K562 (cell line): Measurements from ENCODE around the gene KCNJ4. TPM values are rescaled to one million over a fixed set of nuclear protein-coding genes. Genes with fewer than 3 reads are reported as not detected.

Experiments
- CHD1 ChIP-seq: fragments of 200-600 bp; sonication (generic); IDR thresholded peaks from one replicate; pipeline ENCODE4 v1.6.1; 2012; ENCODE audit warnings: mild to moderate bottlenecking, moderate library complexity, low read length, inconsistent platforms
- CHD2 ChIP-seq: IDR thresholded peaks from 2 replicates; pipeline ENCODE4 v1.6.1; 2011; ENCODE audit warnings: low read depth, low read length
- E2F6 ChIP-seq, 2 experiments: IDR thresholded peaks; 2 replicates each; pipeline ENCODE4 v1.6.1; 2011; ENCODE audit warnings: borderline replicate concordance in 1 of 2, control low read depth in 1 of 2, low read depth in 1 of 2, low read length in 1 of 2, mild to moderate bottlenecking in 1 of 2, mixed read lengths in 1 of 2, moderate library complexity in 1 of 2; ENCODE audit not compliant: insufficient read depth in 1 of 2, insufficient read length in 1 of 2, poor library complexity in 1 of 2, severe bottlenecking in 1 of 2; ENCODE audit errors: extremely low read depth in 1 of 2
- EHMT2 ChIP-seq: fragments of 450-650 bp; IDR thresholded peaks from 2 replicates; pipeline ENCODE4 v1.6.1; 2018; ENCODE audit warnings: antibody characterized with exemption
- ETV1 ChIP-seq: fragments of 450-650 bp; conservative IDR thresholded peaks from 2 replicates; pipeline ENCODE4 v1.6.1; 2016; ENCODE audit warnings: missing genetic modification characterization, control low read depth, low read depth, missing compliant biosample characterization
- FOSL1 ChIP-seq: fragments of 200-800 bp; sonication (Bioruptor generic); conservative IDR thresholded peaks from 2 replicates; pipeline ENCODE4 v1.6.1; 2016; ENCODE audit warnings: missing genetic modification characterization, missing compliant biosample characterization
- HIVEP1 ChIP-seq: fragments of 250-450 bp; sonication (Bioruptor Pico); IDR thresholded peaks from 2 replicates; pipeline ENCODE4 v1.4.0; 2020; ENCODE audit warnings: mild to moderate bottlenecking
- JUND ChIP-seq, 2 experiments: IDR thresholded peaks; 2 replicates in 1 of 2; 3 replicates in 1 of 2; pipeline ENCODE4 v1.6.1; 2011; ENCODE audit warnings: borderline replicate concordance in 2 of 2, low read depth in 2 of 2, low read length in 2 of 2, improper control_type of control experiment in 1 of 2, missing biosample characterization in 1 of 2, missing genetic modification characterization in 1 of 2, missing genetic modification reagents in 1 of 2
- PHF20 ChIP-seq: fragments of 450-650 bp; IDR thresholded peaks from 2 replicates; pipeline ENCODE4 v1.6.1; 2018; ENCODE audit not compliant: partially characterized antibody
- RAD51 ChIP-seq: fragments of 450-650 bp; IDR thresholded peaks from 2 replicates; pipeline ENCODE4 v1.7.1; 2016; ENCODE audit warnings: low read depth, mild to moderate bottlenecking, borderline replicate concordance
- RBM39 ChIP-seq: fragments of 200-400 bp; formaldehyde crosslinking; optimal IDR thresholded peaks from 2 replicates; pipeline ENCODE3; 2018; ENCODE audit warnings: low read depth, low read length
- SMAD1 ChIP-seq: fragments of 150-350 bp; IDR thresholded peaks from 2 replicates; pipeline ENCODE4 v1.6.1; 2014; ENCODE audit warnings: low read length, low read depth; ENCODE audit not compliant: partially characterized antibody
- TCF3 ChIP-seq: sonication (generic); formaldehyde crosslinking; IDR thresholded peaks from 2 replicates; pipeline ENCODE4 v1.4.0; 2020; ENCODE audit warnings: mild to moderate bottlenecking, missing genetic modification reagents
- TOE1 ChIP-seq, 2 experiments: fragments of 450-650 bp in 1 of 2; sonication (generic) in 1 of 2; formaldehyde crosslinking in 1 of 2; IDR thresholded peaks; 2 replicates each; pipeline versions ENCODE4 v1.7.1 to v1.8.0; 2016 to 2022; ENCODE audit warnings: borderline replicate concordance in 2 of 2, mild to moderate bottlenecking in 2 of 2, antibody characterized with exemption in 1 of 2, inconsistent platforms in 1 of 2, low read depth in 1 of 2, missing genetic modification reagents in 1 of 2, moderate library complexity in 1 of 2
- XRCC3 ChIP-seq: fragments of 450-650 bp; IDR thresholded peaks from 2 replicates; pipeline ENCODE4 v1.6.1; 2017; ENCODE audit warnings: mild to moderate bottlenecking, moderate library complexity
- XRCC4 ChIP-seq: IDR thresholded peaks from one replicate; pipeline ENCODE4 v1.6.1; 2011; ENCODE audit not compliant: insufficient read depth, insufficient read length; ENCODE audit errors: extremely low read depth
- YY1 ChIP-seq, 3 experiments: IDR thresholded peaks; 2 replicates each; pipeline ENCODE4 v1.6.1; 2011; ENCODE audit warnings: low read length in 2 of 3, mild to moderate bottlenecking in 2 of 3, moderate library complexity in 2 of 3, borderline replicate concordance in 1 of 3, control low read depth in 1 of 3, low read depth in 1 of 3; ENCODE audit not compliant: insufficient read depth in 3 of 3, insufficient replicate concordance in 2 of 3, control insufficient read depth in 1 of 3, insufficient read length in 1 of 3; ENCODE audit errors: extremely low read depth in 1 of 3
- ZC3H4 ChIP-seq: sonication (generic); formaldehyde crosslinking; IDR thresholded peaks from 2 replicates; pipeline ENCODE4 v1.9.0; 2021; ENCODE audit warnings: missing genetic modification reagents, borderline replicate concordance
- ZNF77 ChIP-seq: fragments of 250-450 bp; sonication (Bioruptor Pico); IDR thresholded peaks from 2 replicates; pipeline ENCODE4 v1.5.0; 2020
- polyA plus RNA-seq, 8 experiments: library from polyadenylated mRNA; depleted of rRNA in 4 of 8; stranded (reverse) in 5 of 8; unstranded in 3 of 8; fragments of >200 nt; fragmentation: Nextera tagmentation in 2 of 8; fragmentation: Illumina TruSeq in 1 of 8; extraction: Ambion mirVana in 2 of 8; extraction: Trizol in 1 of 8; gene quantifications; 2 replicates each; pipeline versions ENCODE4 v1.2.1 to v1.2.3, GENCODE V29; 2011 to 2014; ENCODE audit warnings: inconsistent platforms in 1 of 8, missing spikeins in 1 of 8
- total RNA-seq, 7 experiments: library from RNA; depleted of rRNA in 6 of 7; stranded (reverse); fragments of >200 nt in 6 of 7; fragmentation: Illumina TruSeq in 2 of 7; extraction: Trizol in 2 of 7; gene quantifications; 2 replicates each; pipeline versions ENCODE4 v1.2.1 to v1.2.3, GENCODE V29; 2011 to 2021; ENCODE audit warnings: low replicate concordance in 1 of 7
- TF ChIP-seq, protein P1 (sequence below), 2 experiments: fragments of 450-650 bp in 1 of 2; sonication (generic) in 1 of 2; formaldehyde crosslinking; conservative IDR thresholded peaks; 2 replicates each; pipeline versions ENCODE4 v1.4.0 to v1.8.1; 2020 to 2022; ENCODE audit warnings: mild to moderate bottlenecking in 1 of 2, missing genetic modification reagents in 1 of 2
- TF ChIP-seq, protein P2 (sequence below): fragments of 250-450 bp; sonication (Bioruptor Pico); IDR thresholded peaks from 2 replicates; pipeline ENCODE4 v1.4.0; 2020; ENCODE audit warnings: borderline replicate concordance
- TF ChIP-seq, protein P3 (sequence below): sonication (generic); formaldehyde crosslinking; IDR thresholded peaks from 2 replicates; pipeline ENCODE4 v1.8.0; 2022; ENCODE audit warnings: mild to moderate bottlenecking, missing genetic modification reagents

The KCNJ4 gene
- total and polyA plus RNA-seq, 9 of the 15 experiments (the other 6 are each of a cell fraction or from before 2014, with no cell fraction given), result 0.07 to 0.55 (median 0.09) TPM; not detected in 4

GRCh38 chr22:38467904-38468442, 13.0 kb upstream of the KCNJ4 start, which contains the start of gene KDELR3 (continued):
- TF ChIP-seq, protein P1, sequence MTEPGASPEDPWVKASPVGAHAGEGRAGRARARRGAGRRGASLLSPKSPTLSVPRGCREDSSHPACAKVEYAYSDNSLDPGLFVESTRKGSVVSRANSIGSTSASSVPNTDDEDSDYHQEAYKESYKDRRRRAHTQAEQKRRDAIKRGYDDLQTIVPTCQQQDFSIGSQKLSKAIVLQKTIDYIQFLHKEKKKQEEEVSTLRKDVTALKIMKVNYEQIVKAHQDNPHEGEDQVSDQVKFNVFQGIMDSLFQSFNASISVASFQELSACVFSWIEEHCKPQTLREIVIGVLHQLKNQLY (CRISPR knock-in tag; conservative IDR thresholded peaks at IDR 0.05), result no peak
- TF ChIP-seq SMAD1 (no peak), RAD51 (no peak), XRCC4 (no peak), PHF20 (no peak), XRCC3 (no peak), EHMT2 (no peak), FOSL1 (tag) (peak; percentile 49; the same call in 1 of the 2 replicates), TOE1 (IDR thresholded peaks at IDR 0.05; ENCODE audit: borderline replicate concordance) (no peak), TOE1 (CRISPR knock-in tag; IDR thresholded peaks at IDR 0.05; ENCODE audit: borderline replicate concordance, low read depth) (no peak), E2F6 (IDR thresholded peaks at IDR 0.05; ENCODE audit: borderline replicate concordance in 1 of 2, extremely low read depth in 1 of 2, insufficient read depth in 1 of 2, insufficient read length in 1 of 2, low read depth in 1 of 2, low read length in 1 of 2, poor library complexity in 1 of 2, severe bottlenecking in 1 of 2) (peak; percentile 74 to 94), CHD2 (no peak), ZC3H4 (CRISPR knock-in tag) (no peak), TCF3 (CRISPR knock-in tag) (no peak), CHD1 (peak; percentile 20), ZNF77 (CRISPR knock-in tag) (no peak), YY1 (IDR thresholded peaks at IDR 0.05; ENCODE audit: borderline replicate concordance in 1 of 3, control insufficient read depth in 1 of 3, extremely low read depth in 1 of 3, insufficient read depth in 3 of 3, insufficient read length in 1 of 3, insufficient replicate concordance in 2 of 3, low read depth in 1 of 3, low read length in 2 of 3) (peak in 1 of 3 experiments; percentile 53), RBM39 (no peak), HIVEP1 (CRISPR knock-in tag) (no peak), JUND (IDR thresholded peaks at IDR 0.05; ENCODE audit: borderline replicate concordance, low read depth, low read length) (peak; percentile 38; the same call in 1 of the 2 replicates), JUND (tag; IDR thresholded peaks at IDR 0.05; ENCODE audit: borderline replicate concordance, low read depth, low read length) (no peak; the same call in 2 of the 3 replicates), ETV1 (no peak)
- TF ChIP-seq, protein P2, sequence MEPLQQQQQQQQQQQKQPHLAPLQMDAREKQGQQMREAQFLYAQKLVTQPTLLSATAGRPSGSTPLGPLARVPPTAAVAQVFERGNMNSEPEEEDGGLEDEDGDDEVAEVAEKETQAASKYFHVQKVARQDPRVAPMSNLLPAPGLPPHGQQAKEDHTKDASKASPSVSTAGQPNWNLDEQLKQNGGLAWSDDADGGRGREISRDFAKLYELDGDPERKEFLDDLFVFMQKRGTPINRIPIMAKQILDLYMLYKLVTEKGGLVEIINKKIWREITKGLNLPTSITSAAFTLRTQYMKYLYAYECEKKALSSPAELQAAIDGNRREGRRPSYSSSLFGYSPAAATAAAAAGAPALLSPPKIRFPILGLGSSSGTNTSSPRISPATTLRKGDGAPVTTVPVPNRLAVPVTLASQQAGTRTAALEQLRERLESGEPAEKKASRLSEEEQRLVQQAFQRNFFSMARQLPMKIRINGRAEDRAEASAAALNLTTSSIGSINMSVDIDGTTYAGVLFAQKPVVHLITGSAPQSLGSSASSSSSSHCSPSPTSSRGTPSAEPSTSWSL (CRISPR knock-in tag), result no peak
- TF ChIP-seq, protein P3, sequence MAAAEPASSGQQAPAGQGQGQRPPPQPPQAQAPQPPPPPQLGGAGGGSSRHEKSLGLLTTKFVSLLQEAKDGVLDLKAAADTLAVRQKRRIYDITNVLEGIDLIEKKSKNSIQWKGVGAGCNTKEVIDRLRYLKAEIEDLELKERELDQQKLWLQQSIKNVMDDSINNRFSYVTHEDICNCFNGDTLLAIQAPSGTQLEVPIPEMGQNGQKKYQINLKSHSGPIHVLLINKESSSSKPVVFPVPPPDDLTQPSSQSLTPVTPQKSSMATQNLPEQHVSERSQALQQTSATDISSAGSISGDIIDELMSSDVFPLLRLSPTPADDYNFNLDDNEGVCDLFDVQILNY (CRISPR knock-in tag), result no peak
